NCI-H2029 (cell line): ENCODE data around the gene ZFAND2A.
"Not testable (repeated sequence)": the region's sequence is repeated elsewhere in the genome, so short reads cannot be mapped to it uniquely, and the experiment has no call there.

Source experiments
- DNase-seq: peaks from one replicate; lab custom pipeline; 2025; lab: John Stamatoyannopoulos, UW

ZFAND2A gene, protein sequence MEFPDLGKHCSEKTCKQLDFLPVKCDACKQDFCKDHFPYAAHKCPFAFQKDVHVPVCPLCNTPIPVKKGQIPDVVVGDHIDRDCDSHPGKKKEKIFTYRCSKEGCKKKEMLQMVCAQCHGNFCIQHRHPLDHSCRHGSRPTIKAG

DNA sequence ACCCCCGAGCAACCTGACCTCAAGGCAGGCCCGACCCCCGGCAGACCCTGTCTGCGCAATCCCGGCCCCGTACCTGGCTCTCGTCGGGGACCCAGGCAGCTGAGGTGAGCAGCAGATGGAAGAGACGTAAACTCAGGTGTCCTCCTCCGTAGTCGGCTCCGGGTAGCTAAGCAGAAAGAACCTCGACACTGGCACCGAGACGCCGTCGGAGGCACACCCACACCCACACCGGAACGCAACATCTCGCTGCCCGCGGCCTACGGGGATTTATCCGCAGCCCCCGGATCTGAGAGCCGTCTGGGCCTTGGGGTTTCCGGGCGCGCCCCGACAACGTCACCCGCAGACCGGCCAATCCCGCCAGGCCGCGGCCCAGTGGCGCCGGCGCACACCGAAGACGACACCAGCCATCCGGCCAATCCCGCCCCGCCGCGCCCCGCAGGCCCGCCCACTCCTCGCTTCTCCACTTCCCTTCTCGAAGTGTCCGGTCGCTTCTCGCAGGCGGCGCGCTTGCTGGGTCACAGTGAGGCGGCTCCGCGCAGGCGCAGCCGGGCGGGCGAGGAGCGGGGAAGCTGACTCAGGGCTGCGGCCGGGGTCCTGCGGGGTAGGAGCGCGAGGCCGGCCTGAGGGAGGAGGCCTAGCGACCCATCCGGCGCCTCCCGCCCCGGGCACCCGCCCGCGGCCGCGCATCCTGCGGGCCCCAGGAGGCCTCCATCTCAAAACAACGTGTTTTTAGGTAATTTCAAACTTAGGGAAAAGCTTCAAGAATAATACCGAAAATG is at the start of gene ZFAND2A:
Gene ZFAND2A, minus strand, starts transcription at position 306 of the 779 bp plus-strand sequence. CDS start 1,984 bp downstream, outside the sequence.
- peak; percentile 94 for DNase-seq

- DNase-seq, result no peak
These were observed 49.1 kb upstream of the ZFAND2A start for GRCh38 chr7:1209097-1209496.

GRCh38 chr7:1205742-1206141 is 45.7 kb upstream of the ZFAND2A start:
- DNase-seq, result not testable (repeated sequence)

- DNase-seq, result no peak
These were observed 44.6 kb upstream of the ZFAND2A start for GRCh38 chr7:1204460-1205140.

DNA sequence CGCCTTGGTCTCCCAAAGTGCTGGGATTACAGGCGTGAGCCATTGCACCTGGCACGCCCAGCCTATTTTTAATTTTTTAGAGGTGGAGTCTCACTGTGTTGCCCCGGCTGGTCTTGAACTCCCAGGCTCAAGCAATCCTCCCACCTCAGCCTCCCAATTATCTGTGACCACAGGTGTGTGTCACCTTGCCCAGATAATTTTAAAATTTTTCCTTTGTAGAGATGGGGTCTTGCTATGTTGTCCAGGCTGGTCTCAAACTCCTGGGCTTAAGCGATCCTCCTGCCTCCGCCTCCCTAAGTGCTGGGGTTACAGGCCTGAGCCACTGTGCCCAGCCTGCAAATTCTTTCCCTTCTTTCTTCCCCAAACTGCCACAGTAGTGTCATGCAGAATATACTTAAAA is 42.9 kb upstream of the ZFAND2A start:
- not testable (repeated sequence) for DNase-seq

DNA sequence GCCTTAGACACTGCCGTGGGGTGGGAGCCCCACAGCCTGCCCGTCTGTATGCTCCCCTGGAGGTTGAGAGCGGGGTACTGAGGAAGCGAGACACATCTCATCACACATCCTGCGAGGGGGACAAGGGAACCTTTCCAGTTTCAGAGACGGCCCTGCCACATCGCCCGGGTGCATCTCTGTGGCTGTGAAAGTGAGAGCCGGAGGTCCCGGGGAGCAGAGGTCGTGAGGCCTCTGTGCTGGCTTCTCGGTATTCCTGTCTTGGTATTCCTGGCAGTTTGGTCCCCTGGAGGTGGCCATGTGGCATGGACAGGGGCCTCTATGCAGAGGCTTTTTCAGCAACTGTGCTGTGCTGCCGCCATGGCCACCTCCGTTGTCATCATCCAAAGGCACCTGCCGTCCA is 41.9 kb upstream of the ZFAND2A start:
- DNase-seq, result no peak

DNA sequence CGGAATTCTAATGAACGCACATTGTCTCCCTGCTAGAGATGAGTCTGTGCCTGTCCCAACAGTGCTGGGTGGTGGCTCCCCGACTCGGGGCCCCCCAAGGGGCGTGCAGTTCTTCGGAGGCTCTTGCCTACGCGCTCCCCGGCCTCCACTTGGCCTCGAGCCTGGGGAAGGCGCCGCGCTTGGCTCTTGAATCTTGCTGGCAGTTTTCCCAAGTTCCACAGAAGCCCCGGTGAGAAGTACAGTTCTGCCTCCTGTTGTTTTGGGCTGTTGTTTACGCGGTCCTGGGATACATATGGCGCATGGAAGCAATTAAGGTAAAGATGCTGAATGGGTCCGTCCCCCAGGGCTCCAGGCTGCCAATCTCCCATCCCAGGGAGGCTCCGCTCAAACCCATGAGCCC is 40.0 kb upstream of the ZFAND2A start:
- no peak for DNase-seq

DNA sequence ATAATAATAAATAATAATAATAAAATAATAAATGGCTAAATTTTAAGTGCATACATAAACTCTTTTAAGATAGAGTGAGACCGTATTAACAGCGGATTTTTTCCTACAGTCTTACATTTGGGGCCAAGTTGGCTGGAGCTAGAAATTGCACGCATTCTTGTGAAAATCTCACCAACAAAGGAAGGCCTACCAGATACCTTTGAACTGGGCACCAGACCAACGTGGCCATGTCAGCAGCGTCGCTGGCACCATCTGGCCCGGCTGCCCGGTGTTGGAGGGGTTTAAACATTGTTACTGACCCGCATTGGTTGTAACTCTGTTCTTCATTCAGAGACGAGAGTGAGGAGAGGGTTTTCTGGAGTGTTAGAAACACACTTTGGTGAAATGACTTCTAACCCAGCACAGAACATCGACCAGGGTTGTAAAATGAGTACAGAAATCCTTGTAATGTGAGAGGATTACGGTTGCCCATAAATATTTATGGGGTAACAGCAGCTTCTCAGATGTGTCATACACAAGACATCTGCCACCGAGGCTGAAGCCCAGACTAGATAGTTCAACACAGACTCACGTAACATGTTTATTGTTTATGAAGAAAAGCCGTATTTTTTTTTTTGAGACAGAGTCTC is 38.1 kb upstream of the ZFAND2A start:
- no peak for DNase-seq

- no peak for DNase-seq
These were observed 37.0 kb upstream of the ZFAND2A start for GRCh38 chr7:1196950-1197349.

DNA sequence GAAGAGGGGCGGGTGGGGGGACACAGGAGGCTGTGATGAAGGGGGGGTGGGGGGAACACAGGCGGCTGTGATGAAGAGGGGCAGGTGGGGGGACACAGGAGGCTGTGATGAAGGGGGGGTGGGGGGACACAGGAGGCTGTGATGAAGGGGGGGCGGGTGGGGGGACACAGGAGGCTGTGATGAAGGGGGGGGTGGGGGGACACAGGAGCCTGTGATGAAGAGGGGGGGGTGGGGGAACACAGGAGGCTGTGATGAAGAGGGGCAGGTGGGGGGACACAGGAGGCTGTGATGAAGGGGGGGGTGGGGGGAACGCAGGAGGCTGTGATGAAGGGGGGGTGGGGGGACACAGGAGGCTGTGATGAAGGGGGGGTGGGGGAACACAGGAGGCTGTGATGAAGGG is 36.4 kb upstream of the ZFAND2A start:
- not testable (repeated sequence) for DNase-seq

GRCh38 chr7:1193593-1194424 is 33.8 kb upstream of the ZFAND2A start:
- DNase-seq, result no peak

- DNase-seq, result no peak
These were observed 32.2 kb upstream of the ZFAND2A start for GRCh38 chr7:1192171-1192676.

DNA sequence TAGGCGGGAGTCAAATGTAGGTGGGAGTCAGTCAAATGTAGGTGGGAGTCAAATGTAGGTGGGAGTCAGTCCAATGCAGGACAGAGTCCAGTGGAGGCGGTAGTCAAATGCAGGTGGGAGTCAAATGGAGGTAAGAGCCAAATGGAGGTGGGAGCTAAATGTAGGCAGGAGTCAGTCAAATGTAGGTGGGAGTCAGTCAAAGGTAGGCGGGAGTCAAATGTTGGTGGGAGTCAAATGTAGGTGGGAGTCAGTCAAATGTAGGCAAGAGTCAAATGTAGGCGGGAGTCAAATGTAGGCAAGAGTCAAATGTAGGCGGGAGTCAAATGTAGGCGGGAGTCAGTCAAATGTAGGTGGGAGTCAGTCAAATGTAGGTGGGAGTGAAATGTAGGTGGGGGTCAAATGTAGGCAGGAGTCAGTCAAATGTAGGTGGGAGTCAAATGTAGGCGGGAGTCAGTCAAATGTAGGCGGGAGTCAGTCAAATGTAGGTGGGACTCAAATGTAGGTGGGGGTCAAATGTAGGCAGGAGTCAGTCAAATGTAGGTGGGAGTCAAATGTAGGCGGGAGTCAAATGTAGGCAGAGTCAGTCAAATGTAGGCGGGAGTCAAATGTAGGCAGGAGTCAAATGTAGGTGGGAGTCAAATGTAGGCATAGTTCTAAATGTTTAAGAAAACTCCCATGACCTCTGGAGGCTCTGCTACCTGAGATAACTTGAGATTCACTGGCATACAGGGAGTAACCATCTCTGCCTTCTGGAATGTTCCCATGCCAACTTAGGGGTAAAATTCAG is 30.2 kb upstream of the ZFAND2A start:
- no peak for DNase-seq

DNA sequence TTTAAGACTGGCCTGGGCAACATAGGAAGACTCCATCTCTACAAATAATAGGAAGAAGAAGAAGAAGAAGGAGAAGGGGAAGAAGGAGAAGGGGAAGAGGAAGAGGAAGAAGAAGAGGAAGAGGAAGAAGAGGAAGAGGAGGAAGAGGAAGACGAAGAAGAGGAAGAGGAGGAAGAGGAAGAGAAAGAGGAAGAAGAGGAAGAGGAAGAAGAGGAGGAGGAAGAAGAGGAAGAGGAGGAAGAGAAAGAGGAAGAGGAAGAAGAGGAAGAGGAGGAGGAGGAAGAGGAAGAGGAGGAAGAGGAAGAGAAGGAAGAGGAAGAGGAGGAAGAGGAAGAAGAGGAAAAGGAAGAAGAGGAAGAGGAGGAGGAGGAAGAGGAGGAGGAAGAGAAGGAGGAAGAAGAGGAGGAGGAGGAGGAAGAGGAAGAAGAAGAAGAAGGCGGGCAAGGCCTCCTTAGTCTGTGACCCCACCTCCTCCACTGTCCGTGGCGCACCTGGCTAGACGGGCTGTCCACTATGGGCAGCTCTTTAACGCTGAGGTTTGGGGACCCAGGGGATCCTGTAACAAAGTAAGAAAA is 28.8 kb upstream of the ZFAND2A start:
- no peak for DNase-seq

DNA sequence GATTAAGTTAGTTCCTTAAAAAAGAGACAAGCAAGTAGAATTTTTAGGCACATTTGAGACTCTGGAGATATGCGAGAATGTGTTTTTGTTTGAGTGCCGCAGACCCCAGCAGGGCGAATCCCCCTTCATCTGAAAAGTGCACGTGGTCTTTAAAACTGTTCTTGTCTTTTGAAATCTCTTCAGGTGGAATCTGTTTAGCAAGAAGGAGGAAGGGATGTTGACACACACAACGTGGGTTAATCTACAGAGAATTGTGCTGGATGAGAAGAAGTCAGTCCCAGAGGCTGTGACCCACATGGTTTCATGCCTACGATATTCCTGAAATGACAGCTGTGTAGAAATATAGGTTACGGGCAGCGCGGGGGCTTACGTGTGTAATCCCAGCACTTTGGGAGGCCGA is 27.1 kb upstream of the ZFAND2A start:
- DNase-seq, result no peak

- DNase-seq, result no peak
These were observed 21.6 kb upstream of the ZFAND2A start for GRCh38 chr7:1181640-1182039.

- DNase-seq, result no peak
These were observed 21.0 kb upstream of the ZFAND2A start for GRCh38 chr7:1181031-1181430.

DNA sequence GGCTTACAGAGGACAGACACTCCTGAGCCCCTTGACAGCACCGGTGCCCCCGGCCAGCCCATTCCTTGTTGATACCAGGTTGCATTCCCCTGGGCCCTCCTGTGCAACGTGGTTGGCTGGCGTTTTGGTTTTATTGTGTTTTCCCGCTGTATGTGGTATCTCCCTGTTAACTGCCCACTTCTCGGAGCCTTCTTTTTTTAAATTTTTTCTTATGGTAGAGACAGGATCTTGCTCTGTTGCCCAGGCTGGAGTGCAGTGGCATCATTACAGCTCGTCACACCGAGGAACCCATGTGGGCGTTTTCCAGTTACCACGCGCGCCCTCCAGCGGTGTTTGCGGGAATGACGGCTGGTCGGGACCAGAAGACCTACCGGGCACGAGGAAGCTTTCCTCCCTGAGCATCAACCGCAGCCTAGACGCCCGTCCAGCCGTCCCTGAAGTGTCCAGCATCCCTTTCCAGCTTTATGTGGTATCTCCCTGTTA is 16.9 kb upstream of the ZFAND2A start:
- DNase-seq, result peak; percentile 41

- DNase-seq, result peak; percentile 41
These were observed 16.2 kb upstream of the ZFAND2A start for GRCh38 chr7:1175967-1176851.
